OCI-LY3 (cell line): ENCODE results near the gene FGR.
A peak's percentile ranks its signal among the peaks of the same experiment; 100 is the strongest.

Experiments
- H2AFZ ChIP-seq: fragments of 200-600, 300-600 bp; shearing (Covaris generic); 2 replicates; pipeline ENCODE4 v1.6.0; 2014; ENCODE audit warnings: antibody characterized with exemption, low read depth, low read length
- H3K27ac ChIP-seq: fragments of 200-600, 300-600 bp; sonication (generic); 2 replicates; pipeline ENCODE4 v1.5.1; 2014; ENCODE audit warnings: mild to moderate bottlenecking, low read length, moderate library complexity, mixed read lengths
- H3K27me3 ChIP-seq: fragments of 200-600, 300-600 bp; sonication (generic); 2 replicates; pipeline ENCODE4 v1.6.1; 2014; ENCODE audit warnings: low read depth, low read length, mixed read lengths
- H3K36me3 ChIP-seq: fragments of 200-600, 300-600 bp; sonication (generic); replicated peaks from 2 replicates; pipeline ENCODE3; 2014; ENCODE audit warnings: low read depth, low read length, mixed read lengths
- H3K4me1 ChIP-seq: fragments of 300-600, 200-600 bp; sonication (generic); 2 replicates; pipeline ENCODE4 v1.6.1; 2014; ENCODE audit warnings: low read length, mixed read lengths
- H3K4me2 ChIP-seq: fragments of 200-600, 300-600 bp; sonication (generic); 2 replicates; pipeline ENCODE4 v1.6.1; 2014; ENCODE audit warnings: low read length, mixed read lengths
- H3K4me3 ChIP-seq: fragments of 300-600, 200-600 bp; sonication (generic); 2 replicates; pipeline ENCODE4 v1.5.1; 2014; ENCODE audit warnings: antibody characterized with exemption, mild to moderate bottlenecking, low read length, moderate library complexity
- H3K79me2 ChIP-seq: fragments of 300-600, 200-600 bp; shearing (Covaris generic); 2 replicates; pipeline ENCODE4 v1.6.1; 2014; ENCODE audit warnings: mild to moderate bottlenecking, low read length, mixed read lengths
- H3K9ac ChIP-seq: fragments of 300-600, 200-600 bp; shearing (Covaris generic); 2 replicates; pipeline ENCODE4 v1.6.0; 2014; ENCODE audit warnings: mild to moderate bottlenecking, low read length, moderate library complexity
- H3K9me3 ChIP-seq: fragments of 200-600, 300-600 bp; shearing (Covaris generic); 2 replicates; pipeline ENCODE4 v1.6.1; 2014; ENCODE audit warnings: low read length, mixed read lengths; ENCODE audit not compliant: insufficient read depth
- H4K20me1 ChIP-seq: fragments of 200-600, 300-600 bp; sonication (generic); 2 replicates; pipeline ENCODE4 v1.6.1; 2016; ENCODE audit warnings: low read length, mixed read lengths; ENCODE audit not compliant: insufficient read depth
- CTCF ChIP-seq: fragments of 200-600, 300-600 bp; sonication (generic); IDR thresholded peaks from 2 replicates; pipeline ENCODE4 v1.5.1; 2014; ENCODE audit warnings: antibody characterized with exemption, low read length, low read depth
- EZH2phosphoT487 ChIP-seq: fragments of 200-600 bp; shearing (Covaris generic); IDR thresholded peaks from 2 replicates; pipeline ENCODE4 v1.6.1; 2018; ENCODE audit warnings: antibody characterized with exemption, mixed run types, low read depth

Gene FGR

GRCh38 chr1:27570356-27570755 is 64.6 kb downstream of the FGR start:
- Histone ChIP-seq H3K27ac (no peak overlapping the region), H2AFZ (no peak overlapping the region), H3K4me1 (0 out of 2 replicates have a peak, but pooled peaks cover 3% of the 10 kb centered on the region), H3K4me2 (no peak overlapping the region), H3K79me2 (no peaks in the 10 kb centered on the region), H4K20me1 (0 out of 2 replicates have a peak, but pooled peaks cover 4% of the 10 kb centered on the region), H3K4me3 (no peak overlapping the region), H3K9ac (no peak overlapping the region), H3K9me3 (no peaks in the 10 kb centered on the region), H3K36me3 (no peaks in the 10 kb centered on the region), H3K27me3 (0 out of 2 replicates have a peak, but pooled peaks cover 3% of the 10 kb centered on the region)
- no peak for TF ChIP-seq EZH2phosphoT487

DNA sequence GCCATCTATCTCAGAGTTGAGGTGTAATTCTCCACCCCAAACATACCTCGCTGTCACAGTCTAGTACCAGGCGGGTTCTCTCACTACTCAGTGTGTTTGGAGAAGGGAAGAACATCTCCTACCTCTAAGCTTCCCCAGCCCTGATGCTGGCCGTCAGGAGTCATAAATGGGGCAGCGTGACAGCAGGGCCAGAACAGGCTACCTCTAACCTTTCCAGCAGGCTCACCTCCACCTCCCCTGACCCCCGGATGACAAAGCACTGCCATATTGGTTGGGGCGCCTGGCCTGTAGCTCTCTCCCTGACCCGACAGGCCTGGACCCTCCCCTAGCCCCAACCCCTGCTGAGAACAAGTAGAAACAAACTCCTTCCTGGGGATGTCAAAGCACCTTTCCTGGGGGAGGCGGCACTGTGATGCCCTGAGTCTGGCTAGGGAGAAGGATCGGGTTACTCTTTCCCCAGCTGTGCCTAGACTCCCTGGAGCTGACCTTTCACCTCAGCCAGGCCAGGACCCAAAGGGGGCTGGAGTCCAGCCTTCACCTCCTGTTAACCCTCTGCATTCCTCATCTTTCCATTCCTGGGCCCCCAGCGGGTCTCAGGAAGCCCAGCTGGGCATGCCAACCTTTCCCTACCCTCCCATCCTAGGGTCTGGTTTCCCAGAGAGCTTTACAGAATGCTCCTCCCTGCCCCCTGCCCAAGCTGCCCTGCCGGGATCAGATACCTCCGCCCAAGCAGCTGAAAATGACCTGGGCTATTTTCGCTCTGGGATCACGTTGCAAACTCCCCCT is 65.3 kb downstream of the FGR start:
- H3K4me1 ChIP-seq, result 0 out of 2 replicates have a peak, but pooled peaks cover 3% of the 10 kb centered on the region
- peak overlapping the region; percentile 78; the same call in 1 of the 2 replicates for H3K4me3 ChIP-seq
- no peak for TF ChIP-seq EZH2phosphoT487
- TF ChIP-seq CTCF, result no peak
- H3K36me3 ChIP-seq, result no peaks in the 10 kb centered on the region
- no peaks in the 10 kb centered on the region for H3K9me3 ChIP-seq
- no peak overlapping the region for H3K27ac ChIP-seq
- H3K79me2 ChIP-seq, result no peaks in the 10 kb centered on the region
- 0 out of 2 replicates have a peak, but pooled peaks cover 3% of the 10 kb centered on the region for H3K27me3 ChIP-seq
- H4K20me1 ChIP-seq, result 0 out of 2 replicates have a peak, but pooled peaks cover 4% of the 10 kb centered on the region
- no peak overlapping the region for H2AFZ ChIP-seq
- no peak overlapping the region for H3K9ac ChIP-seq
- peak overlapping the region; percentile 84; the same call in 1 of the 2 replicates for H3K4me2 ChIP-seq

- Histone ChIP-seq H3K36me3 (no peaks in the 10 kb centered on the region), H3K4me1 (0 out of 2 replicates have a peak, but pooled peaks cover 3% of the 10 kb centered on the region), H3K9ac (peak overlapping the region; percentile 43; the same call in 1 of the 2 replicates), H3K79me2 (no peaks in the 10 kb centered on the region), H3K27me3 (0 out of 2 replicates have a peak, but pooled peaks cover 3% of the 10 kb centered on the region), H3K4me3 (peak overlapping the region; percentile 78), H2AFZ (no peak overlapping the region), H3K27ac (no peak overlapping the region), H4K20me1 (0 out of 2 replicates have a peak, but pooled peaks cover 4% of the 10 kb centered on the region), H3K9me3 (no peaks in the 10 kb centered on the region), H3K4me2 (peak overlapping the region; percentile 84)
- TF ChIP-seq EZH2phosphoT487, result no peak
These were observed 65.9 kb downstream of the FGR start for GRCh38 chr1:27569088-27569460.

GRCh38 chr1:27568300-27569087 is 66.5 kb downstream of the FGR start:
- Histone ChIP-seq H2AFZ (no peak overlapping the region), H3K4me1 (0 out of 2 replicates have a peak, but pooled peaks cover 3% of the 10 kb centered on the region), H3K79me2 (no peaks in the 10 kb centered on the region), H3K36me3 (no peaks in the 10 kb centered on the region), H3K4me3 (peak overlapping the region; percentile 78), H3K4me2 (peak overlapping the region; percentile 84), H4K20me1 (0 out of 2 replicates have a peak, but pooled peaks cover 4% of the 10 kb centered on the region), H3K9me3 (no peaks in the 10 kb centered on the region), H3K27me3 (0 out of 2 replicates have a peak, but pooled peaks cover 3% of the 10 kb centered on the region), H3K9ac (peak overlapping the region; percentile 43; the same call in 1 of the 2 replicates), H3K27ac (no peak overlapping the region)
- TF ChIP-seq EZH2phosphoT487 (no peak), CTCF (peak; percentile 64)
